Loucy (cell line): ENCODE results near the gene NAT9.

ENCODE experiments used
- H2AFZ ChIP-seq: fragments of 200-600 bp; sonication (generic); 2 replicates; pipeline ENCODE4 v1.6.0; 2016; ENCODE audit warnings: antibody characterized with exemption, mild to moderate bottlenecking, low read length, moderate library complexity
- H3F3A ChIP-seq: fragments of 200-600 bp; 2 replicates; pipeline ENCODE4 v1.6.0; 2016; ENCODE audit warnings: antibody characterized with exemption, low read depth, mild to moderate bottlenecking
- H3K27me3 ChIP-seq: fragments of 200-600 bp; sonication (generic); 2 replicates; pipeline ENCODE4 v1.6.1; 2014; ENCODE audit warnings: low read length, mild to moderate bottlenecking; ENCODE audit not compliant: insufficient read depth, poor library complexity, severe bottlenecking
- H3K36me3 ChIP-seq: fragments of 200-600 bp; sonication (generic); 2 replicates; pipeline ENCODE4 v1.6.1; 2016; ENCODE audit warnings: low read length; ENCODE audit not compliant: insufficient read depth
- H3K4me1 ChIP-seq: fragments of 200-600 bp; sonication (generic); 2 replicates; pipeline ENCODE4 v1.5.1; 2014; ENCODE audit warnings: low read length, mild to moderate bottlenecking; ENCODE audit not compliant: insufficient read depth, poor library complexity, severe bottlenecking
- H3K4me2 ChIP-seq: fragments of 200-600 bp; sonication (generic); 2 replicates; pipeline ENCODE4 v1.6.0; 2014; ENCODE audit warnings: antibody characterized with exemption, low read length, low read depth, mild to moderate bottlenecking; ENCODE audit not compliant: poor library complexity, severe bottlenecking
- H3K4me3 ChIP-seq: fragments of 200-600 bp; sonication (generic); 2 replicates; pipeline ENCODE4 v1.5.1; 2014; ENCODE audit warnings: low read length, mild to moderate bottlenecking, mixed read lengths; ENCODE audit not compliant: poor library complexity, severe bottlenecking
- H3K79me2 ChIP-seq: fragments of 200-600 bp; sonication (generic); 2 replicates; pipeline ENCODE4 v1.6.1; 2014; ENCODE audit warnings: low read length; ENCODE audit not compliant: insufficient read depth
- H3K9ac ChIP-seq: fragments of 200-600 bp; sonication (generic); 2 replicates; pipeline ENCODE4 v1.6.0; 2014; ENCODE audit warnings: mild to moderate bottlenecking, low read depth, low read length, moderate library complexity; ENCODE audit not compliant: poor library complexity, severe bottlenecking
- H3K9me2 ChIP-seq: fragments of 200-600 bp; sonication (generic); replicated peaks from 2 replicates; pipeline ENCODE4 v1.6.1; 2016; ENCODE audit warnings: low read depth, low read length, mixed read lengths
- H3K9me3 ChIP-seq: fragments of 200-600 bp; sonication (generic); 2 replicates; pipeline ENCODE4 v1.6.1; 2014; ENCODE audit warnings: mild to moderate bottlenecking, antibody characterized with exemption, low read length, low read depth; ENCODE audit not compliant: insufficient read depth
- H4K20me1 ChIP-seq: fragments of 200-600 bp; sonication (generic); 2 replicates; pipeline ENCODE4 v1.6.0; 2014; ENCODE audit warnings: antibody characterized with exemption, low read length, mild to moderate bottlenecking; ENCODE audit not compliant: insufficient read depth, poor library complexity, severe bottlenecking
- CTCF ChIP-seq: fragments of 200-600 bp; sonication (generic); conservative IDR thresholded peaks from 2 replicates; pipeline ENCODE4 v1.5.1; 2014; ENCODE audit warnings: mild to moderate bottlenecking, antibody characterized with exemption, low read length
- EZH2phosphoT487 ChIP-seq: fragments of 200-600 bp; IDR thresholded peaks from 2 replicates; pipeline ENCODE4 v1.6.1; 2018; ENCODE audit warnings: antibody characterized with exemption, mild to moderate bottlenecking, moderate library complexity, borderline replicate concordance

NAT9 gene

GRCh38 chr17:74790161-74791058 lies 14.3 kb upstream of the NAT9 start:
- Histone ChIP-seq H3K79me2 (peaks cover 8% of the 10 kb centered on the region; the same call in 1 of the 2 replicates), H3K36me3 (peaks cover 26% of the 10 kb centered on the region; the same call in 1 of the 2 replicates), H3K9me3 (no peaks in the 10 kb centered on the region), H3K27me3 (no peaks in the 10 kb centered on the region), H3K4me1 (peaks cover 7% of the 10 kb centered on the region), H3K4me2 (no peak overlapping the region), H3K9me2 (no peaks in the 10 kb centered on the region), H4K20me1 (no peaks in the 10 kb centered on the region), H3K4me3 (no peak overlapping the region), H3K9ac (peak overlapping the region; percentile 38), H3F3A (no peaks in the 10 kb centered on the region), H2AFZ (no peak overlapping the region)
- TF ChIP-seq EZH2phosphoT487 (no peak), CTCF (no peak)

- no peaks in the 10 kb centered on the region for H4K20me1 ChIP-seq
- H3F3A ChIP-seq = no peaks in the 10 kb centered on the region
- no peaks in the 10 kb centered on the region for H3K9me3 ChIP-seq
- no peak overlapping the region for H3K4me3 ChIP-seq
- no peak for TF ChIP-seq EZH2phosphoT487
- H3K9me2 ChIP-seq = no peaks in the 10 kb centered on the region
- H3K9ac ChIP-seq = no peak overlapping the region
- no peak overlapping the region for H3K4me2 ChIP-seq
- H2AFZ ChIP-seq = no peak overlapping the region
- peaks cover 23% of the 10 kb centered on the region for H3K4me1 ChIP-seq
- peaks cover 13% of the 10 kb centered on the region; the same call in 1 of the 2 replicates for H3K79me2 ChIP-seq
- H3K36me3 ChIP-seq = 0 out of 2 replicates have a peak, but pooled peaks cover 10% of the 10 kb centered on the region
- no peaks in the 10 kb centered on the region for H3K27me3 ChIP-seq
These were observed 10.4 kb upstream of the NAT9 start for GRCh38 chr17:74786431-74787055.

GRCh38 chr17:74785981-74786360 lies 9.8 kb upstream of the NAT9 start:
- H3K9ac ChIP-seq = peak overlapping the region; percentile 1
- H3K9me3 ChIP-seq = no peaks in the 10 kb centered on the region
- no peaks in the 10 kb centered on the region for H3K9me2 ChIP-seq
- TF ChIP-seq EZH2phosphoT487 = no peak
- H3K4me2 ChIP-seq = no peak overlapping the region
- H3K4me3 ChIP-seq = no peak overlapping the region
- no peaks in the 10 kb centered on the region for H3F3A ChIP-seq
- no peaks in the 10 kb centered on the region for H4K20me1 ChIP-seq
- H2AFZ ChIP-seq = no peak overlapping the region
- peaks cover 13% of the 10 kb centered on the region; the same call in 1 of the 2 replicates for H3K79me2 ChIP-seq
- no peaks in the 10 kb centered on the region for H3K27me3 ChIP-seq
- H3K4me1 ChIP-seq = peaks cover 23% of the 10 kb centered on the region
- 0 out of 2 replicates have a peak, but pooled peaks cover 10% of the 10 kb centered on the region for H3K36me3 ChIP-seq
